PC-3 (cell line): ENCODE data around the gene WTIP.

ENCODE experiments used
- CTCF ChIP-seq: fragments of 300-600 bp; sonication (generic); conservative IDR thresholded peaks from 2 replicates; pipeline ENCODE4 v1.5.1; 2017; ENCODE audit warnings: antibody characterized with exemption, low read depth, mild to moderate bottlenecking, low read length
- EZH2 ChIP-seq: fragments of 300-600 bp; sonication (generic); IDR thresholded peaks from one replicate; pipeline ENCODE4 v1.6.1; 2017; ENCODE audit warnings: antibody characterized with exemption, mild to moderate bottlenecking, low read length; ENCODE audit not compliant: unreplicated experiment

GRCh38 chr19:34493038-34493648, 11.6 kb downstream of the WTIP start:
- no peak for TF ChIP-seq CTCF
- no peak for TF ChIP-seq EZH2
